22Rv1 (cell line): ENCODE data around the gene CCND3.

Experiments used
- CTCF ChIP-seq: fragments of 450-650 bp; IDR thresholded peaks from 2 replicates; pipeline ENCODE4 v1.5.1; 2017; ENCODE audit warnings: mild to moderate bottlenecking
- ZFX ChIP-seq: fragments of 450-650 bp; IDR thresholded peaks from 2 replicates; pipeline ENCODE4 v1.6.1; 2017; ENCODE audit warnings: antibody characterized with exemption, borderline replicate concordance

- TF ChIP-seq CTCF (no peak), ZFX (no peak)
These were observed at the start of gene CCND3 for GRCh38 chr6:41941280-41942066.
